ENCODE data around the gene AMOT.
A peak's percentile ranks its signal among the peaks of the same experiment; 100 is the strongest.

The AMOT gene

DNA sequence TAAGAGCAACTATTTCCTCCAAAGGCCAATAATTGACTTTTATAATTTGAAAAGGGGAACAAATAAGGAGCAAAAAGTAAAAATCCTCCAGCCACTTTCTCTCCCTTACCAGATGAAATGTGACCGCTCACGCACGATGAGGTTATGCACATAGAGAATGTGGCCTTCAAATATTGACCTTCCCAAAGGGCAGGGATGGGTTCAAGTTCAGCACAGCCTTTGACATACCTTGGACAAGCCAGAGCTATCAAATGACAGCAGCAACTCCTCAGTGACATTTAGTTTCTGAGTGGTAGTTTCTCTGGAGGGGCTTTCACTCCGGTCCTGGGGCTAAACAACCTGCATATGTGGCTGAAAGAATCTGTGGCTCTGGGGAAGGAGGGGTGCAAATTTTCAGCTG lies 50.7 kb downstream of the AMOT start:
- DNase-seq = no peak

DNA sequence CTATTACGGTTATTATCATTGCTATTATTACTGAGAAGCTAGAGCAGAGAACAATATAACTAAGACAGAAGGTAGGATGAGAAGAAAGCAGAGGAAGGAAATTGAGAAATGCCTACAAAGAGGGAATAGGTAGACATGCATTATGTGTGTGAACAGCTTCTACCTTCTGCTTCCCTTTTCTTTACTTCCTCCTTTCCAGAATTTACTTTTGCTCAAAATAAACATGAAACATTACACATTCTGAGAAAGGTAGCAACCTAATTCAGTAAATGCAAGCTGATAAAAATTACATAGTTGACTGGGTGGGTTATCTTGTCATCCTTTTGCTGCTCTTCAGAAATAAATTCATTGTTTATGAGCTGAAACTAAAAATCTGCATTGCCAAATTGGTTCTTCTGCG lies 54.6 kb downstream of the AMOT start:
- no peak for DNase-seq

DNA sequence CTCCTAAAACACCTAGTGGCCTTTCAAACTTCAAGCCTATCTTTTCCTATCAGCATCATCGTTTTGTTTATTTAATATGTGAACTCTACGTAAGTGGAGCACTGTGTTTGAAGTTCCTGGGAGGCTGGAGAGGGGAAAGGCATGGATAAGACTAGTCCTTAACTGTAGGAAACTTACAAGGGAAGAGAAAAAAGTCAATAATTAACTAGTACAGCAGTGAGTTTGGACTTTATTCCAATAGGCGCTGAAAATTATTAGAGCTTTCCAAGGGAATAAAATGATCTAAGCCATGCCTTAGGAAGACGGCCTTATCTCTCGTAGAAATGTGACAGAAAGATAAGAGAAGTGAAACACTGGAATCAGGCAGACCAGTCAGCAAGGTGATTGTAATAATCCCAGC lies 55.3 kb downstream of the AMOT start:
- no peak for DNase-seq

DNA sequence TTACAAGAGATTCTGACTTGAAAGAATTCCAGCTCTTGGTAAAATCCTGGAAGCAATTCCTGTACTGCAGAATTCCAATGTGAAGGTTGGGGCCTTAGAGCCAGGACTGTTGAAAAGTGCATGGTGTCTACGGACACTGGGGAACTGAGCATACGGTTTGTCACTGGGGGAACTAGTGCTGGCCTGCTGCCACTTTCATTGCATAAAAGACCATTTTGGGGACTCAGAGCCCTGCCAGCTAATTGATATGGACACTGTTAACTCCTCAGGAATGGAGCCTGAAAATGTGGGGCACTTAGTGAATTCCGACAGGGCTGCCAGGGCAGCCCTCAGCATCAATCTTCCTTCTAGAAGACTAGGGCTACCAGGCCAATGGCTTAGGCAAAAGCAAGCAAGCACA lies 55.9 kb downstream of the AMOT start:
- DNase-seq = no peak

DNA sequence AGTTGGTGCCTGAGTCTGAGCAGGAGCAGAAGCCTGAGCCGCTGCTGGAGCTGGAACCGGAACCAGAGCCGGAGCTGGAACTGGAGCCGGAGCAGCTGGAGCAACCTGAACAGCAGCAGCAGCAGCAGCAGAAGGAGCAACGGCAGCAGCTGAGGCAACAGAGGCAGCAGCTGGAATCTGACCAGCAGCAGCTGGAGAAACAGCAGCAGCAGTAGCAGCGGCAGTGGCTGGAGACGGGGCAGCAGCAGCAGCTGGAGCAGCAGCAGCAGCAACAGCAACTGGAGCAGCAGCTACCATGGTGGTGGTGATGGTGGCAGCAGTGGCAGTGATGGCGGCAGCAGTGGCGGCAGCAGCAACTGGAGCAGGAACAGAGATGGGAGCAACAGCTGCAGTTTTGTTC lies 61.5 kb downstream of the AMOT start:
- DNase-seq = no peak

DNA sequence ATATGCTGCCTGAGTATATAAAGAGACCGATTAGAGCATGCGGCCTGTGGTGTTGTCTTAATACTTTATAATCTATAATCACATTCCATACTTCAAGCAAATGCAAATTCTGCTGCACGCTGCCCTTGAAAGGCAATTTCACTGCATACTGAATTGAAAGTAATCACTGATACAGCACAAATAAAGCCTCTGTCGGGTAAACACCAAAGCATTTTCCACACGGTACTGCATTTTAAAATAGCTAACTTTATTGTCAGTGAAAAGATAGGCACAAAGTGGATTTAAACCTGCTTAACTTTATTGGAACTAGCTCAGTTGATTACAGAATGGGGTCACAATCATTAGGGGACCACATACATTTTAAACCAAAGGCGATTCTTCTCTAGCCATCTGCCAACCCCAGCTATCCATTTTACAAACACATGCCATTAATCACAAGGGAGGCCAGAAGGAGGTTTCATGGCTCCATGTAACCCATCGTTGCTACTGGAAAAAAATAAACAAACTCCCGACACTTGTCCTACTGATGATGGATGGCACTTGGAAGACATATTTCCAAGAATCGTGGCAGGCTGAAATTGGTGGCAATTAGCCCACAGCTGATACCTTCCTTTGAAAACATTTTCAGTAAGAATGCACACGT lies 65.9 kb downstream of the AMOT start:
- DNase-seq = no peak

DNA sequence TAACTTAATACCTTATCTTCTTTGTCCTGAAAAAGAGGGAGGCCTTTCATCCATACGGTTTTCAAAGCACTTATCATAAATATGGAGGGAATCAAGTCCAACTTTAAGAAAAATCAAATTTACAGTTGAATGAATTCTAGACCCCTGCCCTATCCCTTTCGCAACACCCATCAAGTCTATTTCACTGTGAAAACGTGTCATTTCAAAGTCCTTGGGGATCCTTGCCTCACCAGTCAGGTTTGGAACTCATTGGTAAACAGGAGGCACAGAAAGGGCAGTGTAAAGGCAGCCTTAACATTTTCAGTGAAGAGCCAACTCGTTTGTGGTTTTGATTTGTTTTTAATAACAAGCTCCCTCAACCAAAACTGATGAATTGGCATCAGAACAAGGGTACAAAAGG lies 66.5 kb downstream of the AMOT start:
- no peak for DNase-seq

DNA sequence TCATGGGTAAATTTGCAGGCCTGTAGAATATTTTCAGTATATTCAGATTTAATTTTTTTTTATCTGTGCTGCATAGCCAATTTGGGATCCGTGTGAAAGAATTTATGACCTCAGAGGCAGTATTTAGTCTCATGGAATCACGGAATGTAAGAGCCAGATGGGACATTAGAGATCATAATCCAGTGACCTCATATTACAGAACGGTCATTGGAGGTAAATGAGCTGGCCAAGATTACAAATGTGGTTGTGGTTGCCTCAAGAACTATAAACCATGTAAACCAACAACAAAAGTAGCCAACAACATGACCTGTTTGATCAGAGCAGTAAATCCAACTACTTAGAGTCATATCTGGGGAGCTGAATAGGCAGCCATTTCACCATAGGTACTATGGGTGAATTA lies 71.6 kb downstream of the AMOT start:
- peak; percentile 66 for DNase-seq

DNA sequence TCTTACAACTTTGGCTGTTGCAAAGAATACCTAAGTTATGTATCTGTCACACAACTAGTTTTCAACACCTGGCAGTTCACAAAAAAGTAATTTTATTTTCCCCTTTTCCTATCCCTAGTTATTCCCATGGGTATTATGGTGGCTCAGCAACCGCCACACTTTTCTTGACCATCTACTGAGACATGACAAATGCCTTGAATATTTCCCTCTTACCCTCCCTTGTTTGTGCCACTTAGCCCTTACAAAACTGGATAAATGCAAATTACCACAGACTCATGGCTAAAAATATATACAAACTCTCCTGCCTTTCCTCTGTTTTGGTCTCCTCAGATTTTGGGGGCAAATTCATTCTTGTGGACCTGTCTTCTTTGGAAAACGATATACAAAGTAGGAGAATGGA lies 72.1 kb downstream of the AMOT start:
- no peak for DNase-seq

DNA sequence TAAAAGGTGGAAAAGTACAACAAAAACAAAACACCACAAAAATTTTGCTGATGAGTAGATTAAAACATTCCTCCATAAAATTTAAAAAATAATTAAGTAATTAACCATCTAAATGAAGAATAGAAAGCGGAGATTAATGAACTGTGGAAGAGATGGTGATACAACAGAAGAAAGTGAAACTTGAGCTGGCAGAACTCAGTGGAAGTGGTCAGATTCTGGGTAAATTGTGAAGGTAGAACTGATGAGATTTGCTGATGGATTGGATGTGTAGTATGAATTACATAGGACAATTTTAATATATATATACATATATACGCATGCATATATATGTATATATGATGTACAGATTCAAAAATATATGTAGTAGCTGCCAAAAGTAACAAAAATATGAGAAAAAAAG lies 73.9 kb downstream of the AMOT start:
- DNase-seq = no peak

DNA sequence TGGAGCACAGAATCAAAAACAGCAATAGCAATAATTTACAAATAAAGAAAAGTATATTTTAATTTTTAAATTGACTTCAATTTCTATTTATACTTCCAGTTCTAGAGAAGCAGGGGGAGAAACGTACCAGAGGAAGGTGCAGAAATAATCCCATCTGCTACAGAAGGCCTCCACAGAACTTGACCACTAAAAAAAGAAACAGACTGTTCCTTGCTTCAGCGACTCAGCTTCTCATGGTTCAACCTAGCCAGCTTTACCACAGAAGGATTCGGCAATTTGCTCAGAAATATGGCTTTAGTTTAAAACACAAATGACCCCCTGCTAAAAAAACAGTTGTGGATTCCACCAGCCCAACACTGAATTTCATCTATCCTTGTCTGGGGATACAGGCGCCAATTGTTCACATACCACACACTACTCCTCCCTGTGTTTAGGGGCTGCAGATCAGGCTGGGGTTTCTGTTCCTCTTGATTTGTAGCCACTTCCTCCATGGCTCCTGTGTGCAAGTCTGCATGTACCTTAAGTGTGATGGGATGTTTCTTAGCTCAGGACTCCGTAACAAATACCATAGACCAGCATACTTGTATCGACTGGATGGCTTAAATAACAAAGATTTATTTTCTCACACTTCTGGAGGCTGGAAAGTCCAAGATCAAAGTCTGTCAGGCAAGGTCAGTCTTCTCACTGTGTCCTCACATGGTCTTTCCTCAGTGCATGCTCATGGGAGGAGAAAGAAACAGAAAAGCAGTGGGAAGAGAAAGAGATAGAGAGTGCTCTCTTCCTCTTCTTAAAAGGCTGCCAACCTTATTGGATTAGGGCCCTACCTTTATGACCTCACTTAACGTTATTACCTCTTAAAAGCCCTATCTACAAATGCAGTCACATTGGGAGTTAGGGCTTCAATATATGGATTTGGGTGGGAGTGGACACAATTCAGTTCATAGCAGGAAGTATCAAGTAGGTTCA lies 79.1 kb downstream of the AMOT start:
- no peak for DNase-seq

DNA sequence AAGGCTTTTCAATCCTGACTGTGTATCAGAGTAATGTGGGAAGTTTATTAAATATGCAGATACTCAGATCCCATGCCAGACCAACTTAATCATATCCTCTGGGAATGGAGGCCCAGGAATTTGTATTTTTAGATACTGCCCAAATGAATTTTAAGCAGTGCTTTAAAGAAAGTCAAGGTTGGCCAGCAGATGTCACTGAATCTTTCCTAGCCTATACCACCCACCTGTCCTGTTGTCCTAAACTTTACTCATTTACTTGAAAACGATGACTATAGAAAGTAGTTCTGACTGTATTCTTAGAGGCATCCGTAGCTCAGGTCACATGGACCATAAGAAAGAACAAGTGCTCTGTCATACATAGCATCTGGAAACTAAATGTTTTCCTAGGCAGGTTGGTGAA lies 79.9 kb downstream of the AMOT start:
- DNase-seq = peak; percentile 58

DNA sequence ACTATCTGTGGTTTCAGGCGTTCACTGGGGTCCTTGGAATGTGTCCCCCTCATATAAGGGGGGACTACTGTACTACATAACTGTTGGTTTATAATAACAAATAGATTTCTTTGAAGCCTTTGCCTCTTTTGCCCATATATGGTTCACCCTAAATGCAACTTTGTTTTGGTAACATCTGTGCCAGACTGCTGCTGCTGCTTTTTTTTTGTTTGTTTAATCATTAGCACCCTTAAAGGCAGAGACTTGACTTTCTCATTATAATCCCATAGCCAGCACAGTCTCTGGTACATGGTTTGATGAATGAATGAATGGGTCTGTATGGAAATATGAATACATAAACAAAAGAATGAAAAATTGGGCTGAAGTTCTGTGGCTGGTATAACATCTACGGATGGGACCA lies 80.7 kb downstream of the AMOT start:
- DNase-seq = no peak

DNA sequence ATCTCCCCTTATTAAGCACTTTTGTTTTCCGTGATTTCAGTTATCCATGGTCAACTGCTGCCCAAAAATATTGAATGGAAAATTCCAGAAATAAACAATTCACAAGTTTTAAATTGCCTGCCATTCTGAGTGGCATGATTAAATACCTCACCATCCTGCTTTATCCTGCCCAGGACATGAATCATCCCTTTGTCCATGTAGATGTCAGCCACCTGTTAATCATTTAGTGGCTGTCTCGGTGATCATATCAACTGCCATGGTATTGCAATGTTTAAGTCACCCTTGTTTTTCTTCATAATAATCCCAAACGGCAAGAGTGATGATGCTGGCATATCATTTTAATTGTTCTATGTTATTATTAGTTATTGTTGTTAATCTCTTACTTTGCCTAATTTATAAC lies 81.1 kb downstream of the AMOT start:
- DNase-seq = peak; percentile 17

DNA sequence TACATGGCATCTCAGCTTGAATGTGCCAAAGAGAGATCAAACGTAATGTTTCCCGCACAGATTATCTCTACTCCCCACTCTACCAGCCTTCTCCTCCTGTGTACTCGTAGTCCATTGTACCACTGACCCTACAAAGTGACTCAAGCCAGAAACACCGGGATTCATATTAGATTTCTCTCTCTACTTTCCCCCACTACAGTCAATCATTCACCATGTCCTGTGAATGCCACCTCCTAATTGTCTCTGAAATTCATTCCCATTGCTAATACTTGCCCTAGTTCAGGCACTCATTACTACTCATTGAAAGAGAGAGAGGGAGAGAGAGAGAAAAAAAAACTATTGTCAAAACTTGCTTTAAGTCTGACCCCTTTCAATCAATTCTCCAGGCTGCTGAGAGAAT lies 82.7 kb downstream of the AMOT start:
- no peak for DNase-seq

DNA sequence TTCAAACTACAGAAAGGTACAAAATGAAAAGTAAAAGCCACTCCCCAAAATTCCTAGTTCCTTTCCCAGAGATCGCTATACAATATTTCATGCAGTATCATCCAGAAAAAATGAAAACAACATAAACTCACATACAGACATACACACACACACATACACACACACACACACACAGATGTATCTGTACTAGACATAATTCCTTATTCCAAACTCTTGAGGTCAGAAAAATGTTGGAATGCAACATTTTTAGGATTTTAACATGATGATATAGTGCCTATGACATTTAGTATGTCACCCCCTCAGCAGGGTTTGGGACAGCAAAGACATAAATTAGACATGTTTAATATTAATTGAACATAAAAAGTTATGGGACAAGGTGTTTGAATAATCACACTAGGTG lies 87.5 kb downstream of the AMOT start:
- no peak for DNase-seq

DNA sequence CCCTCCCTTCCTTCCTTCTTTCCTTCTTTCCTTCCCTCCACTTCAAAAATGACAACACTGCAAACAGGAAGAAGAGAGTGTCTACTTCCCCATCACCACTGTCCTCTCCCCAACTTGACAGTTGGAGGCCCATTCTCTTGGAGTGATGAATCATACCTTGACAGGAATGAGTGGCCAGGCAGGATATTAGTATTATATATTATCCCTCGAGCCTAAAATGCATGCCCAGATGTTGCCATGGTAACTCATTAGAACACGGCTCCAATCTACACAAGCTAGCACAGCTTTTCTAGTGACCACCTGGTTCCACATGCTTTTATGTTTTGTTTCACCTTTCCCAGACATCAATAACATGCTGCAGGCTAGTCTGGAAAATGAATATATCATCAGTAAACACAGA lies 89.6 kb downstream of the AMOT start:
- no peak for DNase-seq

DNA sequence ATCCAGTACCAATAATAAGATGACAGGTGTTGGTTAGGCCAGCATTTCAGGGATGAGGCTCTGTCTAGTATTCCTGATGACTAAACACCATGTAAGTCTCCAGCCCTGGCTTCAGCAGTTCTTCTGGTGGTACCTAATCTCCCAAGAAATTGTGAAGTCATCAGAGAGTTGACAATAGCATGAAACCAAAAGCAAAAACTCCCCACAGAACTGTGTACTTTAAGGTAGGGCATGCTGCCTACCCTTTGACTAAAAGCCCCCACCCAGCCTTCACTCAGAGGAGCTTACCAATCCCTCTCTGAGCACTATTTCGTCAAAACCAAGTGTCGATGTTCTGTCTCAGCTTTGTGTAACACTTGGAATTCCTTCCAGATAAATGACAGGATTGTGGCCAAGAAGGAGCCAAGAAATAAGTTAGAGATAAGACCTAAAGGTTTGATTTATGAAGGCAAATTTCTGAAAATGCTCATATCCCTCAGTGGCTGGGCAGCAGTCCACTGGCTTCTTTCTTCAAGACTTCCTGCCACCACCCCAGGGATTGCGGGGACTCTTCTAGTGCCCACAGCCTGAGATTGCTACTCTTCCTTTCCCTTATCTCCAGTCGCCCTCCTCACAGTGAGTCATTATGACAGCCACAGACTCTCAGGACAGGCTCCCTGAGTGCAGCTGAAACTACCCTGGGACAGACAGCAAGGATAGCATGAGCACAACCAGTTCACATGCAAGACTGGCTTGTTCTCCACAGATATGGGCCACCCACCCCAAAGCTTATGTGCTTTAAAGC lies 93.6 kb downstream of the AMOT start:
- no peak for DNase-seq

DNA sequence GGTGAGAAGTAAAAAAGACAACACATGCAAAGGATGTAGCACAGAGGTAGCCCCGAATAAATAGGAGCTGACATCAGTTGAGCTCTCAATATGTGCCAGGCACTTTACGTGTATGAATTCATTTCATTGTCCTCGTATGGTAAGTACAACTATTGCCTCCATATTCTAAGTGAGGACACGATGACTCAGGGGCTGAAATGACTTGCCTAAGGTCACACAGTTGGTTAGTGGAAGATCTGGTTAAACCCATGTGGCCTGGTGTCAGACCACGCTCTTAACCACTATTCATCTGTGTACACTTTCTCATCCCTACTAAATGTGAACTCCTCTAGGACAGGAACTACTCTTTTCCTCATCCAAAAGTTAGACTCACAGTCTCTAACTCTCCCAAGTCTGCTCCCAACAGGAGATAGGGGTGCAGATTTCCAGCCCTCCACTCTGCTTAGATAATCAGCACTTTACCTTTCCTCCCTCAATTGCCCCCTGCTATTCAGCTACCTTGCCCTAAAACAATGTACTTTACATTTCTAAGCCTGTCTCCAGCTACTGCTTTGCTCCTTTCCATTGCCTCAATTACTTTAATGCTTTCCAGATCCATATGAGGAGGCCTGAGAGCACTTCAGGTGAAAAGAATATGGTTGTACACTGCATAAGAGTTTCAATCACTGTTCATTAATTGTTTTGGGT lies 102.1 kb downstream of the AMOT start:
- DNase-seq = no peak

DNA sequence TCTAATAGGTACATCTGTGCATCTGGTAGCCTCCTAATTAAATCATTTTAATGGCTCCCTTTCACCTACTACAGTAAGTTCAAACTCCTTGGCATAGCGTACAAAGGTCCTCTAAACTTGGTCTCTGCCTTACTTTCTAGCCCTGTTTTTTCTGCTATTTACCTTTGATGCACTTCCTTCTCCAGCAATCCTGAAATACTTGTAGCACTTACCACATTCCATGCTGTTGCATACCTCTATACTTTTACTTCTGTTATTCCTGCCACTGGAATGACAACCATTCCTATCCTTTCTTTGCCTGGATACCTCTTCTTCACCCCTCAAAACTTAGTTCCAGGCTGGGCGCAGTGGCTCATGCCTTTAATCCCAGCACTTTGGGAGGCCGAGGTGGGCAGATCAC lies 104.3 kb downstream of the AMOT start:
- DNase-seq = no peak

DNA sequence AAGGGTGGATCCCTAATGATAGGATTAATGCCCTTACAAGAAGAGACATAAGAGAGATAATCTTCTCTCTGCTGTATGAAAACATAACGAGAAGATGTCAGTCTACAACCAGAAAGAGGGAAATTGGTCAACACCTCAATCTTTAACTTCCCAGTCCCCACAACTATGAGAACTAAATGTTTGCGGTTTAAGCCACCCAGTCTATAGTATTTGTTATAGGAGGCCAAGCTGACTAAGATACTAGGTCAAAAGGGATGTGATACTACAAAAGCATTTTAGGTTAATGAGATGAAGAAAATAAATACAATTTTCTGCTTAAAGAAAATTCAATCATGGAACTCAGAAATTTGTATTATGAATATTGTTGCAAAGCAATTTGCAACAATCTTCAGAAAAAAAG lies 105.5 kb downstream of the AMOT start:
- no peak for DNase-seq

DNA sequence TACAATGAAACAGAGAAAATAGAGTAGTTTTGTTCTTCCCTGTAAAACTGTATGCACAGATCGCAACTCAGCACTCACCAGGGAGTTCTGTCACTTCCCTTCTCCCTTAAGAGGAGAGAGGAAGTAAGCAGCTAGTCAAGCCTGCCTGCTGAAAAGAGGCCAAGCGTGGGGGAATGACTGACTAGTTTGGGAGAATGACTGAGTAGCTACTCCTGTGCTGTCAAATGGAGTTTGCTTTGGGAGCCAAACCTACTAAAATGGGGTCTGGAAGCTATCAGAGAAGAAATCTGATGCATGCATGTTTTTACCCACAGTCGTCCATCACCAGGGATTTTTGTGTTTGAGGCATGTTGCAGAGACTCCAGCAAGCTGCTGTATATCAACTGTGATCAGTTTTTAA lies 106.3 kb downstream of the AMOT start:
- peak; percentile 35 for DNase-seq

DNA sequence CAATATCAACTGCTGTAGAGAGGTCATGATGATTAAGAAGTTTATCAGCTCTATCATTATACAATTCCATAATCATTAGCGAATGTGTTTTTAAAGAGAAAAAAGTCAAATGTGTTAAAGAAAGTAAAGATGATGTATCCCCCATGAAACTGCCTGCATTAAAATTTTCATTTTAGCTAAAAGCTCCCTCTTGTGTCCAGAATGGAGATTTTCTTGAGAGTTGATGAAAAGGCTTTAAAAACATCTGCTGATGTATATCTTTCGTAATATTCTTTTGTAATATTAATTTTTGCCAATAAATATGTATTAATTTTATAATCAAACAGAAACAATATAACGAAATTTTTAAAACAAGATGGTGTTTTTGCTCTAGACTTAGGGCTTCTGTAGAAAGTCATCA lies 108.8 kb downstream of the AMOT start:
- peak; percentile 17 for DNase-seq
